IMR-90 (cell line): ENCODE data around the gene SH2B3. TPM values are rescaled to one million over a fixed set of nuclear protein-coding genes. Genes with fewer than 3 reads are reported as not detected.

Experiments
- ATAC-seq: fragments of 200-7000 bp; cut with Tn5 transposase; 2 replicates; pipeline ENCODE4 v1.9.1; 2020; ENCODE audit warnings: low read depth, mild to moderate bottlenecking, moderate library complexity
- BruUV-seq: library from RNA; stranded (reverse); fragments of 400-500 nt; replicated peaks from 2 replicates; lab custom pipeline; 2021; lab: Mats Ljungman, UMichigan
- CTCF ChIA-PET: fragments of 300-600 bp; formaldehyde crosslinking; extraction: SDS; loops from one replicate; lab custom pipeline; 2021; ENCODE audit warnings: antibody characterized with exemption; lab: Yijun Ruan, JAX
- POLR2A ChIA-PET: fragments of 300-600 bp; sonication (Branson Sonifier 250); formaldehyde crosslinking; loops from one replicate; lab custom pipeline; 2022; ENCODE audit warnings: antibody characterized with exemption; ENCODE audit not compliant: unreplicated experiment; lab: Charles Lee
- DNase-seq: peaks from one replicate; pipeline ENCODE4 v3.0.0; 2013
- H2AFZ ChIP-seq: replicated peaks from 2 replicates; pipeline ENCODE3; 2013; ENCODE audit warnings: low read length, mild to moderate bottlenecking; ENCODE audit not compliant: poor library complexity
- H2AK5ac ChIP-seq: 2 replicates; pipeline ENCODE4 v1.6.1; 2013; ENCODE audit warnings: low read depth, low read length, inconsistent platforms
- H2AK9ac ChIP-seq: replicated peaks from 2 replicates; pipeline ENCODE3; 2013; ENCODE audit warnings: mild to moderate bottlenecking, low read depth, low read length, moderate library complexity; ENCODE audit not compliant: poor library complexity
- H2BK120ac ChIP-seq: 2 replicates; pipeline ENCODE4 v1.6.1; 2013; ENCODE audit warnings: low read depth, low read length, inconsistent platforms
- H2BK15ac ChIP-seq: 3 replicates; pipeline ENCODE4 v1.6.1; 2013; ENCODE audit warnings: low read depth, low read length, inconsistent platforms
- H2BK20ac ChIP-seq: 2 replicates; pipeline ENCODE4 v1.6.1; 2013; ENCODE audit warnings: low read depth, mild to moderate bottlenecking, inconsistent platforms, low read length, moderate library complexity
- H2BK5ac ChIP-seq: 2 replicates; pipeline ENCODE4 v1.6.1; 2013; ENCODE audit warnings: mild to moderate bottlenecking, low read depth, low read length, inconsistent platforms; ENCODE audit not compliant: poor library complexity, severe bottlenecking
- H3K14ac ChIP-seq: replicated peaks from 2 replicates; pipeline ENCODE4 v1.6.1; 2013; ENCODE audit warnings: low read depth, low read length, inconsistent platforms
- H3K18ac ChIP-seq: 2 replicates; pipeline ENCODE4 v1.6.1; 2013; ENCODE audit warnings: low read depth, low read length, control low read depth
- H3K23ac ChIP-seq: 2 replicates; pipeline ENCODE4 v1.6.1; 2013; ENCODE audit warnings: low read depth, low read length, inconsistent platforms
- H3K27ac ChIP-seq: 2 replicates; pipeline ENCODE4 v1.5.1; 2013; ENCODE audit warnings: mild to moderate bottlenecking, control low read depth, low read length; ENCODE audit not compliant: insufficient read depth
- H3K27me3 ChIP-seq: 2 replicates; pipeline ENCODE4 v1.6.1; 2013; ENCODE audit warnings: low read length; ENCODE audit not compliant: control insufficient read depth, insufficient read depth
- H3K36me3 ChIP-seq: 2 replicates; pipeline ENCODE4 v1.6.1; 2013; ENCODE audit warnings: low read length, mixed read lengths; ENCODE audit not compliant: control insufficient read depth, insufficient read depth
- H3K4ac ChIP-seq: 2 replicates; pipeline ENCODE4 v1.6.1; 2013; ENCODE audit warnings: low read depth, low read length, inconsistent platforms
- H3K4me1 ChIP-seq: 2 replicates; pipeline ENCODE4 v1.6.1; 2013; ENCODE audit warnings: low read length, mixed read lengths; ENCODE audit not compliant: control insufficient read depth, insufficient read depth
- H3K4me2 ChIP-seq: 2 replicates; pipeline ENCODE4 v1.6.1; 2013; ENCODE audit warnings: low read depth, mild to moderate bottlenecking, control low read depth, low read length, moderate library complexity
- H3K4me3 ChIP-seq: 2 replicates; pipeline ENCODE4 v1.5.1; 2013; ENCODE audit warnings: low read depth, mild to moderate bottlenecking, control low read depth, low read length, moderate library complexity; ENCODE audit not compliant: insufficient read depth
- H3K56ac ChIP-seq: 2 replicates; pipeline ENCODE4 v1.6.1; 2013; ENCODE audit warnings: low read length, inconsistent platforms; ENCODE audit not compliant: insufficient read depth; ENCODE audit errors: extremely low read depth
- H3K79me1 ChIP-seq, 2 experiments: 2 replicates each; pipeline ENCODE4 v1.6.1; 2013; ENCODE audit warnings: low read length in 2 of 2, inconsistent platforms in 1 of 2, low read depth in 1 of 2
- H3K9ac ChIP-seq: 2 replicates; pipeline ENCODE4 v1.6.1; 2013; ENCODE audit warnings: low read depth, low read length, control low read depth
- H3K9me1 ChIP-seq: 2 replicates; pipeline ENCODE4 v1.6.1; 2013; ENCODE audit warnings: low read length, inconsistent platforms; ENCODE audit not compliant: insufficient read depth
- H3K9me3 ChIP-seq: 2 replicates; pipeline ENCODE4 v1.6.1; 2013; ENCODE audit warnings: low read length; ENCODE audit not compliant: control insufficient read depth, insufficient read depth
- H4K20me1 ChIP-seq: 2 replicates; pipeline ENCODE4 v1.6.1; 2013; ENCODE audit warnings: low read length, inconsistent platforms; ENCODE audit not compliant: insufficient read depth
- H4K5ac ChIP-seq: 2 replicates; pipeline ENCODE4 v1.6.1; 2013; ENCODE audit warnings: mild to moderate bottlenecking, low read depth, low read length, control low read depth
- H4K8ac ChIP-seq, 2 experiments: 2 replicates each; pipeline ENCODE4 v1.6.1; 2013; ENCODE audit warnings: low read depth in 2 of 2, low read length in 2 of 2, control low read depth in 1 of 2, inconsistent platforms in 1 of 2
- H4K91ac ChIP-seq: 2 replicates; pipeline ENCODE4 v1.6.1; 2013; ENCODE audit warnings: low read depth, low read length, inconsistent platforms; ENCODE audit not compliant: insufficient read depth
- ELK1 ChIP-seq: fragments of 150-350 bp; IDR thresholded peaks from 2 replicates; pipeline ENCODE4 v1.6.1; 2016; ENCODE audit warnings: low read depth, mild to moderate bottlenecking, low read length, moderate library complexity, borderline replicate concordance
- FOS ChIP-seq: fragments of 150-350 bp; IDR thresholded peaks from 2 replicates; pipeline ENCODE4 v1.6.1; 2016; ENCODE audit warnings: low read depth, low read length
- MAFK ChIP-seq: IDR thresholded peaks from 2 replicates; pipeline ENCODE4 v1.6.1; 2012; ENCODE audit warnings: low read depth, low read length, improper control_type of control experiment
- MAZ ChIP-seq: IDR thresholded peaks from 2 replicates; pipeline ENCODE4 v1.6.1; 2012; ENCODE audit warnings: low read depth, mild to moderate bottlenecking, low read length, improper control_type of control experiment, moderate library complexity, borderline replicate concordance
- MXI1 ChIP-seq: IDR thresholded peaks from 2 replicates; pipeline ENCODE4 v1.6.1; 2012; ENCODE audit warnings: low read depth, mild to moderate bottlenecking, low read length, moderate library complexity, borderline replicate concordance
- NFE2L2 ChIP-seq: fragments of 150-350 bp; IDR thresholded peaks from 2 replicates; pipeline ENCODE4 v1.6.1; 2016; ENCODE audit warnings: low read depth, mild to moderate bottlenecking, low read length
- POLR2A ChIP-seq: IDR thresholded peaks from 2 replicates; pipeline ENCODE4 v1.6.1; 2012; ENCODE audit warnings: mild to moderate bottlenecking, low read depth, low read length
- RAD21 ChIP-seq: IDR thresholded peaks from 2 replicates; pipeline ENCODE4 v1.6.1; 2012; ENCODE audit warnings: low read length, improper control_type of control experiment
- RCOR1 ChIP-seq: IDR thresholded peaks from 2 replicates; pipeline ENCODE4 v1.6.1; 2012; ENCODE audit warnings: mild to moderate bottlenecking, low read length, improper control_type of control experiment; ENCODE audit not compliant: insufficient replicate concordance
- SMC3 ChIP-seq: fragments of 150-350 bp; IDR thresholded peaks from 2 replicates; pipeline ENCODE4 v1.6.1; 2016; ENCODE audit warnings: low read depth, mild to moderate bottlenecking, antibody characterized with exemption, low read length, moderate library complexity
- USF2 ChIP-seq: fragments of 150-350 bp; IDR thresholded peaks from 2 replicates; pipeline ENCODE4 v1.6.1; 2017; ENCODE audit warnings: mild to moderate bottlenecking, antibody characterized with exemption, low read length, low read depth
- WGBS, 2 experiments: methylation state at CpG; one replicate each; pipeline versions ENCODE4 v1.1.5 to v1.1.7; 2013; ENCODE audit warnings: missing lambda C conversion rate in 2 of 2; ENCODE audit not compliant: insufficient read length in 1 of 2; ENCODE audit errors: extremely low coverage in 2 of 2; 5-methylcytosine and 5-hydroxymethylcytosine counted together
- dilution Hi-C: fragments of 300-500 bp; cut with HindIII; formaldehyde crosslinking; loops from one replicate; pipeline ENCODE4 v1.14.3; 2018; ENCODE audit warnings: low sequenced_read_pairs; ENCODE audit not compliant: unreplicated experiment
- in situ Hi-C: fragments of 300-500 bp; cut with MboI; formaldehyde crosslinking; loops from 3 replicates; pipeline ENCODE4 v1.14.3; 2019; ENCODE audit warnings: low sequenced_read_pairs, inconsistent platforms, mixed read lengths
- intact Hi-C: fragments of 100-400 bp; cut with micrococcal nuclease; formaldehyde crosslinking; loops from 2 replicates; pipeline ENCODE4 v1.10.0; 2022
- polyA plus RNA-seq, 3 experiments: library from polyadenylated mRNA; depleted of rRNA; stranded (reverse); fragments of >200 nt; gene quantifications; 2 replicates each; pipeline ENCODE4 v1.2.3, GENCODE V29; 2012; ENCODE audit warnings: low replicate concordance in 1 of 3
- total RNA-seq: library from RNA; depleted of rRNA; stranded (reverse); fragments of >200 nt; gene quantifications from 2 replicates; pipeline ENCODE4 v1.2.3, GENCODE V29; 2012
- TF ChIP-seq, protein P1 (sequence below): conservative IDR thresholded peaks from 2 replicates; pipeline ENCODE4 v1.5.1; 2012; ENCODE audit warnings: mild to moderate bottlenecking, low read depth, low read length, improper control_type of control experiment

Gene SH2B3
- total and polyA plus RNA-seq, 2 of the 4 experiments (the other 2 are of a cell fraction): 9.3 to 20.2 TPM

- dilution Hi-C loops: no loop called here
Measured at GRCh38 chr12:111442301-111443045, 36.8 kb downstream of the SH2B3 start.

More at GRCh38 chr12:111442301-111443045, 36.8 kb downstream of the SH2B3 start:
- H3K9me3 ChIP-seq: no peaks in the 10 kb centered on the region
- 82% methylated on average over 4 of the region's 10 CpGs; no CpG with 5 or more reads in 1 of the 2 experiments for WGBS, 2 experiments
- H2AK9ac ChIP-seq: peak overlapping the region; percentile 2
- peak overlapping the region; percentile 16 for H2AFZ ChIP-seq
- ChIA-PET POLR2A (interaction anchor here (0.5 kb wide), 1 partner anchor 27 kb away, joined by 10 read pairs; no protein-coding TSS in a partner anchor), CTCF (interaction anchor here (2.0 kb wide), 1 partner anchor 46 kb away, joined by 10 read pairs; no protein-coding TSS in a partner anchor)
- no peak overlapping the region for H3K23ac ChIP-seq
- DNase-seq (no peak), ATAC-seq (no peak)
- H2AK5ac ChIP-seq: no peak overlapping the region
- BruUV-seq: no TSS peak
- H4K20me1 ChIP-seq: peaks cover 85% of the 10 kb centered on the region
- H3K4ac ChIP-seq: no peak overlapping the region
- H3K9me1 ChIP-seq: peaks cover 26% of the 10 kb centered on the region
- TF ChIP-seq MAZ (no peak), ELK1 (no peak), USF2 (no peak), SMC3 (no peak), POLR2A (no peak), MXI1 (no peak), NFE2L2 (no peak), MAFK (no peak), FOS (no peak), RCOR1 (no peak), RAD21 (no peak)
- TF ChIP-seq, protein P1, sequence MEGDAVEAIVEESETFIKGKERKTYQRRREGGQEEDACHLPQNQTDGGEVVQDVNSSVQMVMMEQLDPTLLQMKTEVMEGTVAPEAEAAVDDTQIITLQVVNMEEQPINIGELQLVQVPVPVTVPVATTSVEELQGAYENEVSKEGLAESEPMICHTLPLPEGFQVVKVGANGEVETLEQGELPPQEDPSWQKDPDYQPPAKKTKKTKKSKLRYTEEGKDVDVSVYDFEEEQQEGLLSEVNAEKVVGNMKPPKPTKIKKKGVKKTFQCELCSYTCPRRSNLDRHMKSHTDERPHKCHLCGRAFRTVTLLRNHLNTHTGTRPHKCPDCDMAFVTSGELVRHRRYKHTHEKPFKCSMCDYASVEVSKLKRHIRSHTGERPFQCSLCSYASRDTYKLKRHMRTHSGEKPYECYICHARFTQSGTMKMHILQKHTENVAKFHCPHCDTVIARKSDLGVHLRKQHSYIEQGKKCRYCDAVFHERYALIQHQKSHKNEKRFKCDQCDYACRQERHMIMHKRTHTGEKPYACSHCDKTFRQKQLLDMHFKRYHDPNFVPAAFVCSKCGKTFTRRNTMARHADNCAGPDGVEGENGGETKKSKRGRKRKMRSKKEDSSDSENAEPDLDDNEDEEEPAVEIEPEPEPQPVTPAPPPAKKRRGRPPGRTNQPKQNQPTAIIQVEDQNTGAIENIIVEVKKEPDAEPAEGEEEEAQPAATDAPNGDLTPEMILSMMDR: no peak
- peaks cover 25% of the 10 kb centered on the region for H3K4me1 ChIP-seq
- no peak overlapping the region for H4K5ac ChIP-seq
- H3K4me3 ChIP-seq: no peak overlapping the region
- 0 out of 2 replicates have a peak overlapping the region, but pooled peaks have one; percentile 2 for H3K27ac ChIP-seq
- no peak overlapping the region for H2BK5ac ChIP-seq
- no peak overlapping the region for H3K14ac ChIP-seq
- H3K27me3 ChIP-seq: no peaks in the 10 kb centered on the region
- peak overlapping the region in 1 of 2 experiments; percentile 37; a peak in 1 of 4 replicates for H4K8ac ChIP-seq
- H3K9ac ChIP-seq: no peak overlapping the region
- no peak overlapping the region for H2BK20ac ChIP-seq
- H3K79me1 ChIP-seq: peaks cover 18 to 91% of the 10 kb centered on the region in 2 experiments; a peak in 3 of 4 replicates
- no peak overlapping the region for H2BK15ac ChIP-seq
- in situ Hi-C loops: no loop called here
- no peak overlapping the region for H3K4me2 ChIP-seq
- H3K18ac ChIP-seq: no peak overlapping the region
- peaks cover 45% of the 10 kb centered on the region for H3K36me3 ChIP-seq
- no peak overlapping the region for H3K56ac ChIP-seq
- no peak overlapping the region for H4K91ac ChIP-seq
- intact Hi-C loops: no loop called here
- no peak overlapping the region for H2BK120ac ChIP-seq
